K562 (cell line): ENCODE results near the gene TENM3. TPM values are rescaled to one million over a fixed set of nuclear protein-coding genes. Genes with fewer than 3 reads are reported as not detected.

Experiments used
- ATAC-seq: fragments of 200-7000 bp; cut with Tn5 transposase; 3 replicates; pipeline ENCODE4 v1.9.1; 2020; ENCODE audit warnings: moderate library complexity
- BruUV-seq: library from RNA; stranded (reverse); fragments of 400-500 nt; replicated peaks from 2 replicates; lab custom pipeline; 2021; lab: Mats Ljungman, UMichigan
- CTCF ChIA-PET: fragments of 300-600 bp; formaldehyde crosslinking; extraction: SDS; loops from one replicate; lab custom pipeline; 2021; ENCODE audit warnings: low intra/inter-chr PET ratio; lab: Yijun Ruan, JAX
- POLR2A ChIA-PET: fragments of 300-600, 350-650 bp; sonication (Branson Sonifier 250); formaldehyde crosslinking; extraction: SDS; loops from one replicate; lab custom pipeline; 2021; ENCODE audit warnings: antibody characterized with exemption, inconsistent platforms; lab: Yijun Ruan, JAX
- DNase-seq, 4 experiments: peaks; one replicate each; pipeline versions ENCODE4 v3.0.0 to v3.0.0-alpha.2; 2011 to 2018; ENCODE audit warnings: low spot score in 3 of 4, mixed read lengths in 3 of 4; ENCODE audit errors: extremely low read depth in 1 of 4
- FAIRE-seq: peaks from 2 replicates; lab custom pipeline; 2011; peaks lifted over from hg19 to GRCh38; lab: Jason Lieb, UNC
- H2AFZ ChIP-seq: 2 replicates; pipeline ENCODE4 v1.6.0; 2011; ENCODE audit warnings: low read depth, low read length, control low read depth, inconsistent platforms
- H3K27ac ChIP-seq: fragments of 200-600 bp; 3 replicates; pipeline ENCODE4 v1.8.0; 2011; ENCODE audit warnings: low read depth, mild to moderate bottlenecking, control low read depth, inconsistent platforms, low read length, moderate library complexity, mixed read lengths; ENCODE audit errors: extremely low read depth
- H3K27me3 ChIP-seq, 2 experiments: fragments of 300-600 bp in 1 of 2; 2 replicates in 1 of 2; 3 replicates in 1 of 2; pipeline versions ENCODE4 v1.6.0 to v1.8.0; 2011; ENCODE audit warnings: inconsistent platforms in 2 of 2, low read length in 2 of 2, mild to moderate bottlenecking in 1 of 2, mixed read lengths in 1 of 2, moderate library complexity in 1 of 2; ENCODE audit not compliant: control insufficient read depth in 2 of 2, insufficient read depth in 2 of 2
- H3K36me3 ChIP-seq: fragments of 300-600 bp; 3 replicates; pipeline ENCODE4 v1.8.0; 2011; ENCODE audit warnings: mild to moderate bottlenecking, low read length, inconsistent platforms; ENCODE audit not compliant: control insufficient read depth, insufficient read depth
- H3K4me1 ChIP-seq, 2 experiments: fragments of 200-600 bp in 1 of 2; replicated peaks in 1 of 2; 2 replicates in 1 of 2; 3 replicates in 1 of 2; pipeline versions ENCODE4 v1.5.1 to v1.8.0; 2011; ENCODE audit warnings: inconsistent platforms in 2 of 2, low read length in 2 of 2, mild to moderate bottlenecking in 1 of 2, mixed read lengths in 1 of 2, moderate library complexity in 1 of 2; ENCODE audit not compliant: control insufficient read depth in 2 of 2, insufficient read depth in 2 of 2
- H3K4me2 ChIP-seq: 2 replicates; pipeline ENCODE4 v1.6.1; 2011; ENCODE audit warnings: low read length, control low read depth, inconsistent platforms, mixed read lengths; ENCODE audit not compliant: insufficient read depth
- H3K4me3 ChIP-seq: fragments of 200-600 bp; sonication (generic), shearing (Covaris generic); 2 replicates; pipeline ENCODE4 v1.5.1; 2016; ENCODE audit warnings: control low read depth, inconsistent platforms
- H3K79me2 ChIP-seq: fragments of 200-600 bp; 3 replicates; pipeline ENCODE4 v1.8.0; 2011; ENCODE audit warnings: low read length, inconsistent platforms; ENCODE audit not compliant: control insufficient read depth, insufficient read depth
- H3K9ac ChIP-seq, 2 experiments: 2 replicates each; pipeline versions ENCODE4 v1.6.0 to v1.6.1; 2011; ENCODE audit warnings: low read depth in 2 of 2, low read length in 2 of 2, control low read depth in 1 of 2, inconsistent platforms in 1 of 2, mild to moderate bottlenecking in 1 of 2, mixed read lengths in 1 of 2; ENCODE audit not compliant: insufficient read depth in 1 of 2
- H3K9me1 ChIP-seq: one replicate; pipeline ENCODE4 v1.6.0; 2011; ENCODE audit warnings: inconsistent platforms, mild to moderate bottlenecking, low read length, moderate library complexity; ENCODE audit not compliant: control insufficient read depth, insufficient read depth
- H3K9me3 ChIP-seq: replicated peaks from 2 replicates; pipeline ENCODE4 v1.5.1; 2011; ENCODE audit warnings: low read depth, low read length, inconsistent platforms; ENCODE audit not compliant: control insufficient read depth, insufficient read depth
- H4K20me1 ChIP-seq: replicated peaks from 2 replicates; pipeline ENCODE4 v1.6.1; 2011; ENCODE audit warnings: low read length, inconsistent platforms, mixed read lengths; ENCODE audit not compliant: control insufficient read depth, insufficient read depth
- ATF1 ChIP-seq, 2 experiments: fragments of 450-650 bp in 1 of 2; IDR thresholded peaks; 2 replicates each; pipeline ENCODE4 v1.6.1; 2016; ENCODE audit warnings: missing compliant biosample characterization in 1 of 2, missing genetic modification characterization in 1 of 2
- CREBBP ChIP-seq: IDR thresholded peaks from one replicate; pipeline ENCODE4 v1.6.1; 2012; ENCODE audit warnings: low read depth, mild to moderate bottlenecking, control low read depth, inconsistent platforms, low read length
- FOSL1 ChIP-seq: fragments of 200-800 bp; sonication (Bioruptor generic); conservative IDR thresholded peaks from 2 replicates; pipeline ENCODE4 v1.6.1; 2016; ENCODE audit warnings: missing genetic modification characterization, missing compliant biosample characterization
- HNRNPLL ChIP-seq: fragments of 200-400 bp; formaldehyde crosslinking; IDR thresholded peaks from 2 replicates; pipeline ENCODE4 v1.6.1; 2017; ENCODE audit warnings: low read length, low read depth, mild to moderate bottlenecking; ENCODE audit not compliant: poor library complexity, severe bottlenecking
- NFIC ChIP-seq: fragments of 450-650 bp; IDR thresholded peaks from 2 replicates; pipeline ENCODE4 v1.6.1; 2017; ENCODE audit warnings: mild to moderate bottlenecking, inconsistent platforms
- PRMT5 ChIP-seq: sonication (generic); formaldehyde crosslinking; IDR thresholded peaks from 2 replicates; pipeline ENCODE4 v1.5.0; 2020; ENCODE audit warnings: missing genetic modification reagents
- SMAD4 ChIP-seq: fragments of 250-450 bp; sonication (Bioruptor Pico); conservative IDR thresholded peaks from 2 replicates; pipeline ENCODE4 v1.8.0; 2021; ENCODE audit warnings: inconsistent platforms, mild to moderate bottlenecking, moderate library complexity
- SMARCA5 ChIP-seq: fragments of 450-650 bp; IDR thresholded peaks from 2 replicates; pipeline ENCODE4 v1.6.1; 2016
- ZNF717 ChIP-seq: fragments of 250-450 bp; sonication (Bioruptor Pico); IDR thresholded peaks from 2 replicates; pipeline ENCODE4 v1.5.0; 2021
- WGBS: fragments of 100-300 bp; shearing (Covaris generic); methylation state at CpG from one replicate; pipeline ENCODE4 v1.1.6; 2016; ENCODE audit warnings: low coverage, mixed read lengths; ENCODE audit not compliant: insufficient coverage; ENCODE audit errors: missing lambda C conversion rate; 5-methylcytosine and 5-hydroxymethylcytosine counted together
- in situ Hi-C: fragments of 300-500 bp; cut with MboI; formaldehyde crosslinking; loops from 4 replicates; pipeline ENCODE4 v1.15.0; 2018; ENCODE audit warnings: inconsistent platforms, mixed read lengths
- intact Hi-C: fragments of 100-400 bp; cut with micrococcal nuclease; formaldehyde crosslinking; loops from 2 replicates; pipeline ENCODE4 v1.14.2; 2022
- polyA plus RNA-seq, 8 experiments: library from polyadenylated mRNA; depleted of rRNA in 4 of 8; stranded (reverse) in 5 of 8; unstranded in 3 of 8; fragments of >200 nt; fragmentation: Nextera tagmentation in 2 of 8; fragmentation: Illumina TruSeq in 1 of 8; extraction: Ambion mirVana in 2 of 8; extraction: Trizol in 1 of 8; gene quantifications; 2 replicates each; pipeline versions ENCODE4 v1.2.1 to v1.2.3, GENCODE V29; 2011 to 2014; ENCODE audit warnings: inconsistent platforms in 1 of 8, missing spikeins in 1 of 8
- total RNA-seq, 7 experiments: library from RNA; depleted of rRNA in 6 of 7; stranded (reverse); fragments of >200 nt in 6 of 7; fragmentation: Illumina TruSeq in 2 of 7; extraction: Trizol in 2 of 7; gene quantifications; 2 replicates each; pipeline versions ENCODE4 v1.2.1 to v1.2.3, GENCODE V29; 2011 to 2021; ENCODE audit warnings: low replicate concordance in 1 of 7

Gene TENM3
- total and polyA plus RNA-seq, 9 of the 15 experiments (the other 6 are each of a cell fraction or from before 2014, with no cell fraction given): 0.01 to 0.02 TPM; not detected in 7

- TF ChIP-seq ATF1 (CRISPR knock-in tag; IDR thresholded peaks at IDR 0.05) (no peak), ATF1 (tag; IDR thresholded peaks at IDR 0.05) (no peak)
Measured at GRCh38 chr4:182346250-182346649, 103.0 kb downstream of the TENM3 start (continued).

GRCh38 chr4:182346675-182347375 is 103.6 kb downstream of the TENM3 start:
- no peak overlapping the region for H3K9ac ChIP-seq
- no peaks in the 10 kb centered on the region for H3K36me3 ChIP-seq
- no peaks in the 10 kb centered on the region for H3K9me1 ChIP-seq
- H3K4me2 ChIP-seq: no peak overlapping the region
- in situ Hi-C loops: no loop called here
- WGBS: 1% methylated on average over 11 of the region's 11 CpGs
- FAIRE-seq: no peak
- no peaks in the 10 kb centered on the region for H3K4me1 ChIP-seq
- no peak overlapping the region for H2AFZ ChIP-seq
- POLR2A ChIA-PET: no interaction called here
- no peak for TF ChIP-seq ZNF717
- no peak for TF ChIP-seq SMAD4 (CRISPR knock-in tag)
- no peak for TF ChIP-seq CREBBP
- no peak for TF ChIP-seq PRMT5 (CRISPR knock-in tag)
- TF ChIP-seq HNRNPLL: no peak
- TF ChIP-seq NFIC: no peak
- TF ChIP-seq SMARCA5: no peak
- no peak for TF ChIP-seq FOSL1
- intact Hi-C loops: no loop called here
- H3K27ac ChIP-seq: no peak overlapping the region
- CTCF ChIA-PET: no interaction called here
- no peak for ATAC-seq
- no peaks in the 10 kb centered on the region for H3K79me2 ChIP-seq
- no peak for DNase-seq
- no TSS peak for BruUV-seq
- H3K4me3 ChIP-seq: no peak overlapping the region
- H3K27me3 ChIP-seq: no peaks in the 10 kb centered on the region
- H4K20me1 ChIP-seq: no peaks in the 10 kb centered on the region; the same call in 1 of the 2 replicates
- H3K9me3 ChIP-seq: no peaks in the 10 kb centered on the region
